Measurements from ENCODE around the gene RPLP2.

DNA sequence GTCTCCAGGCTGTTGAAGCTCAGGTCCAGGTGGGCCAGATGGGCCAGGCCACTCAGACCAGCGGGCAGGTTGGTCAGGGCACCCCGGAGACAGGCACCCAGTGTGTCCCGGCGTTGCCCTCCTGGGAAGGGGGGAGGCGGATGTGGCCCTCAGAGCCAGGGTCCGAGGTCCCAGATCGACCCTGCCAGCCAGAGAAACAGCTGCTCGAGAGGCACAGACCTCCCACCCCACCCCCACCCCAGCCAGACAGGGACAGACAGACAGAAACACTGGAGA, 6.4 kb upstream of the RPLP2 start:
- TF ChIP-seq, protein P1, sequence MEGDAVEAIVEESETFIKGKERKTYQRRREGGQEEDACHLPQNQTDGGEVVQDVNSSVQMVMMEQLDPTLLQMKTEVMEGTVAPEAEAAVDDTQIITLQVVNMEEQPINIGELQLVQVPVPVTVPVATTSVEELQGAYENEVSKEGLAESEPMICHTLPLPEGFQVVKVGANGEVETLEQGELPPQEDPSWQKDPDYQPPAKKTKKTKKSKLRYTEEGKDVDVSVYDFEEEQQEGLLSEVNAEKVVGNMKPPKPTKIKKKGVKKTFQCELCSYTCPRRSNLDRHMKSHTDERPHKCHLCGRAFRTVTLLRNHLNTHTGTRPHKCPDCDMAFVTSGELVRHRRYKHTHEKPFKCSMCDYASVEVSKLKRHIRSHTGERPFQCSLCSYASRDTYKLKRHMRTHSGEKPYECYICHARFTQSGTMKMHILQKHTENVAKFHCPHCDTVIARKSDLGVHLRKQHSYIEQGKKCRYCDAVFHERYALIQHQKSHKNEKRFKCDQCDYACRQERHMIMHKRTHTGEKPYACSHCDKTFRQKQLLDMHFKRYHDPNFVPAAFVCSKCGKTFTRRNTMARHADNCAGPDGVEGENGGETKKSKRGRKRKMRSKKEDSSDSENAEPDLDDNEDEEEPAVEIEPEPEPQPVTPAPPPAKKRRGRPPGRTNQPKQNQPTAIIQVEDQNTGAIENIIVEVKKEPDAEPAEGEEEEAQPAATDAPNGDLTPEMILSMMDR (conservative IDR thresholded peaks at IDR 0.05) = no peak
- TF ChIP-seq ZFX (IDR thresholded peaks at IDR 0.05) = no peak

Measured in C4-2B (cell line).